H9 (cell line): ENCODE data around the gene MINPP1. TPM values are rescaled to one million over a fixed set of nuclear protein-coding genes. Genes with fewer than 3 reads are reported as not detected.

ENCODE experiments used
- DNase-seq: peaks from one replicate; pipeline ENCODE4 v3.0.0-alpha.2; 2017
- H2AFZ ChIP-seq: one replicate; pipeline ENCODE4 v1.6.1; 2013; ENCODE audit warnings: mild to moderate bottlenecking, low read length, control low read depth, moderate library complexity
- H2AK5ac ChIP-seq: 2 replicates; pipeline ENCODE4 v1.6.1; 2013; ENCODE audit warnings: low read length, control low read depth, mixed read lengths; ENCODE audit not compliant: insufficient read length
- H2BK120ac ChIP-seq: one replicate; pipeline ENCODE4 v1.6.1; 2013; ENCODE audit warnings: low read depth, mild to moderate bottlenecking, low read length, control low read depth, inconsistent platforms; ENCODE audit not compliant: poor library complexity, severe bottlenecking
- H2BK12ac ChIP-seq: 2 replicates; pipeline ENCODE4 v1.6.1; 2013; ENCODE audit warnings: low read length, control low read depth, mixed read lengths, low read depth; ENCODE audit not compliant: insufficient read length
- H2BK15ac ChIP-seq: 2 replicates; pipeline ENCODE4 v1.6.1; 2013; ENCODE audit warnings: low read depth, low read length, control low read depth
- H2BK20ac ChIP-seq: one replicate; pipeline ENCODE4 v1.6.1; 2013; ENCODE audit warnings: low read depth, mild to moderate bottlenecking, low read length, control low read depth, inconsistent platforms; ENCODE audit not compliant: poor library complexity, severe bottlenecking
- H2BK5ac ChIP-seq: 2 replicates; pipeline ENCODE4 v1.6.1; 2013; ENCODE audit warnings: low read length, control low read depth, mixed read lengths; ENCODE audit not compliant: insufficient read length
- H3K14ac ChIP-seq: 2 replicates; pipeline ENCODE4 v1.6.1; 2013; ENCODE audit warnings: low read length, control low read depth; ENCODE audit not compliant: insufficient read depth
- H3K18ac ChIP-seq: 2 replicates; pipeline ENCODE4 v1.6.1; 2013; ENCODE audit warnings: low read depth, mild to moderate bottlenecking, mixed read lengths, low read length, control low read depth; ENCODE audit not compliant: insufficient read length
- H3K23ac ChIP-seq: 2 replicates; pipeline ENCODE4 v1.6.1; 2013; ENCODE audit warnings: low read length, control low read depth, mixed read lengths, low read depth; ENCODE audit not compliant: insufficient read length
- H3K23me2 ChIP-seq: 2 replicates; pipeline ENCODE4 v1.6.1; 2013; ENCODE audit warnings: low read depth, mild to moderate bottlenecking, mixed read lengths, low read length, control low read depth; ENCODE audit not compliant: insufficient read length, poor library complexity, severe bottlenecking
- H3K27ac ChIP-seq: 2 replicates; pipeline ENCODE4 v1.5.1; 2013; ENCODE audit warnings: low read length, control low read depth, mixed read lengths, low read depth; ENCODE audit not compliant: insufficient read length
- H3K27me3 ChIP-seq: 2 replicates; pipeline ENCODE4 v1.6.1; 2013; ENCODE audit warnings: low read length, control low read depth, inconsistent platforms; ENCODE audit not compliant: insufficient read depth
- H3K4ac ChIP-seq: 2 replicates; pipeline ENCODE4 v1.6.1; 2013; ENCODE audit warnings: low read depth, mild to moderate bottlenecking, control low read depth, inconsistent platforms, low read length, moderate library complexity
- H3K4me1 ChIP-seq: 2 replicates; pipeline ENCODE4 v1.6.1; 2013; ENCODE audit warnings: low read length, control low read depth, inconsistent platforms; ENCODE audit not compliant: insufficient read depth
- H3K4me2 ChIP-seq: 2 replicates; pipeline ENCODE4 v1.6.1; 2013; ENCODE audit warnings: low read length, control low read depth, mixed read lengths; ENCODE audit not compliant: insufficient read length, insufficient read depth
- H3K56ac ChIP-seq: 2 replicates; pipeline ENCODE4 v1.6.1; 2013; ENCODE audit warnings: low read depth, mild to moderate bottlenecking, mixed read lengths, low read length, control low read depth; ENCODE audit not compliant: insufficient read length
- H3K79me1 ChIP-seq: 2 replicates; pipeline ENCODE4 v1.6.1; 2013; ENCODE audit warnings: low read depth, mild to moderate bottlenecking, moderate library complexity, low read length, control low read depth, inconsistent platforms; ENCODE audit not compliant: insufficient read depth, poor library complexity, severe bottlenecking
- H3K79me2 ChIP-seq: 2 replicates; pipeline ENCODE4 v1.6.1; 2013; ENCODE audit warnings: low read length, control low read depth, inconsistent platforms; ENCODE audit not compliant: insufficient read depth
- H3K9ac ChIP-seq: 2 replicates; pipeline ENCODE4 v1.6.1; 2013; ENCODE audit warnings: low read length, control low read depth, mixed read lengths; ENCODE audit not compliant: insufficient read length; ENCODE audit errors: extremely low read depth
- H3K9me3 ChIP-seq: one replicate; pipeline ENCODE4 v1.6.1; 2013; ENCODE audit warnings: low read depth, low read length, inconsistent platforms; ENCODE audit not compliant: control insufficient read depth
- H3T11ph ChIP-seq: one replicate; pipeline ENCODE4 v1.6.1; 2013; ENCODE audit warnings: mild to moderate bottlenecking, low read length, control low read depth, inconsistent platforms
- H4K20me1 ChIP-seq: one replicate; pipeline ENCODE4 v1.6.1; 2013; ENCODE audit not compliant: control insufficient read depth, insufficient read length, insufficient read depth
- H4K5ac ChIP-seq: 2 replicates; pipeline ENCODE4 v1.6.1; 2013; ENCODE audit warnings: low read depth, mild to moderate bottlenecking, mixed read lengths, low read length, control low read depth; ENCODE audit not compliant: insufficient read length
- H4K8ac ChIP-seq: replicated peaks from 2 replicates; pipeline ENCODE4 v1.6.1; 2013; ENCODE audit warnings: low read length, control low read depth, mixed read lengths, low read depth; ENCODE audit not compliant: insufficient read length
- H4K91ac ChIP-seq: 2 replicates; pipeline ENCODE4 v1.6.1; 2013; ENCODE audit warnings: low read depth, mild to moderate bottlenecking, moderate library complexity, mixed read lengths, low read length, control low read depth; ENCODE audit not compliant: insufficient read length
- H3K27ac Mint-ChIP-seq, 3 experiments: 2 replicates in 2 of 3; 3 replicates in 1 of 3; pipeline ENCODE4 v1.8.0; 2020 to 2021; ENCODE audit warnings: mixed read lengths in 3 of 3, mild to moderate bottlenecking in 1 of 3, moderate library complexity in 1 of 3
- H3K27me3 Mint-ChIP-seq: 2 replicates; pipeline ENCODE4 v1.8.0; 2021; ENCODE audit warnings: low read depth, mild to moderate bottlenecking, moderate library complexity, mixed read lengths
- H3K36me3 Mint-ChIP-seq, 3 experiments: 2 replicates in 2 of 3; 3 replicates in 1 of 3; pipeline ENCODE4 v1.8.0; 2020 to 2021; ENCODE audit warnings: low read depth in 3 of 3, mixed read lengths in 3 of 3; ENCODE audit not compliant: insufficient read depth in 1 of 3
- H3K4me1 Mint-ChIP-seq, 2 experiments: 2 replicates each; pipeline ENCODE4 v1.8.0; 2020; ENCODE audit warnings: mixed read lengths in 2 of 2
- H3K4me3 Mint-ChIP-seq, 2 experiments: 2 replicates in 1 of 2; 3 replicates in 1 of 2; pipeline ENCODE4 v1.8.0; 2020 to 2021; ENCODE audit warnings: mild to moderate bottlenecking in 2 of 2, mixed read lengths in 2 of 2, moderate library complexity in 1 of 2
- H3K9me3 Mint-ChIP-seq, 2 experiments: 2 replicates in 1 of 2; 3 replicates in 1 of 2; pipeline ENCODE4 v1.8.0; 2020; ENCODE audit warnings: mild to moderate bottlenecking in 2 of 2, mixed read lengths in 2 of 2, moderate library complexity in 1 of 2
- WGBS: extraction: QIAGEN DNeasy Blood & Tissue Kit; methylation state at CpG from one replicate; pipeline ENCODE4 v1.1.7; 2013; ENCODE audit warnings: missing lambda C conversion rate, low lambda C conversion rate, mixed read lengths; ENCODE audit not compliant: insufficient read length; ENCODE audit errors: extremely low coverage; 5-methylcytosine and 5-hydroxymethylcytosine counted together
- total RNA-seq: library from RNA; stranded (reverse); gene quantifications from 2 replicates; pipeline ENCODE4 v1.2.1, GENCODE V29; 2021
- TF ChIP-seq, protein P1 (sequence below): fragments of 200-600 bp; sonication (generic); conservative IDR thresholded peaks from 3 replicates; pipeline ENCODE4 v1.8.0; 2021; ENCODE audit warnings: antibody characterized with exemption, mild to moderate bottlenecking

MINPP1 gene
- total RNA-seq, 1 experiment from 2014 or later: 30.3 TPM

DNA sequence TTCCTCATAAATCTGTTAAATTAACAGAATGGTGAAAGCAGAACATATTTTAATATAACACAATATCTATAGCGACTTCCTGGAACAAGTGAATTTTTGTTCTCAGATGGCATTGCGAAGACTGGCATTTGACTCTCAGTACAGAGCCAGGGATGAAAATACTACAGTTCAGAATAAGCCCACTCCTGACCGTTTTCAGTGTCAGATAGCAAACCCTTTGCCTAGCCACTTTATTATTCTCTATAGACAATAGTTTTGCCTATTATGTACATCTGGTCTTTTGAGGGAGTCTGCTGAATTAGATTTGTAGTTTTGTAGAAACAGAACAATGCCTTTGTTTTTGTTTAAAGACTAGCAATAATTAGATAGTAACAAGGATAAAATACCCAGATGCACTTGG is 2.3 kb downstream of the MINPP1 start:
- Histone ChIP-seq H3K4me1 (no peaks in the 10 kb centered on the region), H2BK12ac (no peak overlapping the region), H3K23ac (no peak overlapping the region), H4K5ac (no peak overlapping the region), H3K18ac (no peak overlapping the region), H2AK5ac (no peak overlapping the region), H3K9ac (no peak overlapping the region), H3K56ac (no peak overlapping the region), H3K27ac (no peak overlapping the region), H4K20me1 (no peaks in the 10 kb centered on the region), H2AFZ (no peak overlapping the region), H3K4me2 (peak overlapping the region; percentile 79), H3K4ac (no peak overlapping the region), H2BK120ac (no peak overlapping the region), H2BK15ac (no peak overlapping the region), H3K79me1 (no peaks in the 10 kb centered on the region), H3K79me2 (peaks cover 2% of the 10 kb centered on the region; the same call in 1 of the 2 replicates), H2BK20ac (no peak overlapping the region), H3K23me2 (peaks cover 3% of the 10 kb centered on the region), H3K27me3 (no peaks in the 10 kb centered on the region), H3T11ph (no peak overlapping the region), H2BK5ac (no peak overlapping the region), H3K14ac (no peak overlapping the region), H4K91ac (no peak overlapping the region), H3K9me3 (no peaks in the 10 kb centered on the region), H4K8ac (no peak overlapping the region)
- Mint-ChIP-seq H3K4me1 (peaks cover 26 to 29% of the 10 kb centered on the region in 2 experiments), H3K27me3 (peaks cover 1% of the 10 kb centered on the region), H3K36me3 (peaks cover 5 to 29% (median 23%) of the 10 kb centered on the region in 3 experiments; a peak in 5 of 7 replicates), H3K4me3 (no peak overlapping the region), H3K27ac (no peak overlapping the region), H3K9me3 (no peaks in the 10 kb centered on the region)
- WGBS: no CpG with 5 or more reads among the region's 3 CpGs
- TF ChIP-seq, protein P1, sequence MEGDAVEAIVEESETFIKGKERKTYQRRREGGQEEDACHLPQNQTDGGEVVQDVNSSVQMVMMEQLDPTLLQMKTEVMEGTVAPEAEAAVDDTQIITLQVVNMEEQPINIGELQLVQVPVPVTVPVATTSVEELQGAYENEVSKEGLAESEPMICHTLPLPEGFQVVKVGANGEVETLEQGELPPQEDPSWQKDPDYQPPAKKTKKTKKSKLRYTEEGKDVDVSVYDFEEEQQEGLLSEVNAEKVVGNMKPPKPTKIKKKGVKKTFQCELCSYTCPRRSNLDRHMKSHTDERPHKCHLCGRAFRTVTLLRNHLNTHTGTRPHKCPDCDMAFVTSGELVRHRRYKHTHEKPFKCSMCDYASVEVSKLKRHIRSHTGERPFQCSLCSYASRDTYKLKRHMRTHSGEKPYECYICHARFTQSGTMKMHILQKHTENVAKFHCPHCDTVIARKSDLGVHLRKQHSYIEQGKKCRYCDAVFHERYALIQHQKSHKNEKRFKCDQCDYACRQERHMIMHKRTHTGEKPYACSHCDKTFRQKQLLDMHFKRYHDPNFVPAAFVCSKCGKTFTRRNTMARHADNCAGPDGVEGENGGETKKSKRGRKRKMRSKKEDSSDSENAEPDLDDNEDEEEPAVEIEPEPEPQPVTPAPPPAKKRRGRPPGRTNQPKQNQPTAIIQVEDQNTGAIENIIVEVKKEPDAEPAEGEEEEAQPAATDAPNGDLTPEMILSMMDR: no peak
- no peak for DNase-seq
